ENCODE data around the gene HSPB8.

HSPB8 gene

GRCh38 chr12:119169150-119169549, 9.6 kb upstream of the HSPB8 start:
- no peaks in the 10 kb centered on the region for H3K27me3 ChIP-seq (ENCODE audit: control insufficient read depth in 2 of 2, insufficient read depth in 2 of 2, low read length in 2 of 2)
- H3K4me1 ChIP-seq (ENCODE audit: control insufficient read depth in 2 of 2, insufficient read depth in 2 of 2, low read length in 2 of 2): no peaks in the 10 kb centered on the region
- no peaks in the 10 kb centered on the region for H3K9me3 ChIP-seq (ENCODE audit: control insufficient read depth in 2 of 2, low read length in 2 of 2)
- H3K36me3 ChIP-seq (ENCODE audit: control insufficient read depth in 2 of 2, insufficient read depth in 2 of 2, low read length in 2 of 2): no peaks in the 10 kb centered on the region
- no peak overlapping the region for H3K27ac ChIP-seq (ENCODE audit: low read depth in 2 of 2, low read length in 2 of 2)
- H3K9ac ChIP-seq (ENCODE audit: low read depth in 1 of 2, low read length in 2 of 2): no peak overlapping the region
- H3K4me3 ChIP-seq (ENCODE audit: low read length in 2 of 2): no peak overlapping the region

- Histone ChIP-seq H3K36me3 (ENCODE audit: control insufficient read depth in 2 of 2, insufficient read depth in 2 of 2, low read length in 2 of 2) (no peaks in the 10 kb centered on the region), H3K4me3 (ENCODE audit: low read length in 2 of 2) (no peak overlapping the region), H3K9ac (ENCODE audit: low read depth in 1 of 2, low read length in 2 of 2) (no peak overlapping the region), H3K4me1 (ENCODE audit: control insufficient read depth in 2 of 2, insufficient read depth in 2 of 2, low read length in 2 of 2) (no peaks in the 10 kb centered on the region), H3K9me3 (ENCODE audit: control insufficient read depth in 2 of 2, low read length in 2 of 2) (no peaks in the 10 kb centered on the region), H3K27me3 (ENCODE audit: control insufficient read depth in 2 of 2, insufficient read depth in 2 of 2, low read length in 2 of 2) (no peaks in the 10 kb centered on the region), H3K27ac (ENCODE audit: low read depth in 2 of 2, low read length in 2 of 2) (no peak overlapping the region)
These were observed 7.4 kb upstream of the HSPB8 start for GRCh38 chr12:119171291-119171690.

- no peak overlapping the region for H3K4me3 ChIP-seq (ENCODE audit: low read length in 2 of 2)
- H3K9me3 ChIP-seq (ENCODE audit: control insufficient read depth in 2 of 2, low read length in 2 of 2): no peaks in the 10 kb centered on the region
- no peaks in the 10 kb centered on the region for H3K36me3 ChIP-seq (ENCODE audit: control insufficient read depth in 2 of 2, insufficient read depth in 2 of 2, low read length in 2 of 2)
- H3K27ac ChIP-seq (ENCODE audit: low read depth in 2 of 2, low read length in 2 of 2): no peak overlapping the region
- H3K27me3 ChIP-seq (ENCODE audit: control insufficient read depth in 2 of 2, insufficient read depth in 2 of 2, low read length in 2 of 2): no peaks in the 10 kb centered on the region
- H3K9ac ChIP-seq (ENCODE audit: low read depth in 1 of 2, low read length in 2 of 2): no peak overlapping the region
- no peaks in the 10 kb centered on the region for H3K4me1 ChIP-seq (ENCODE audit: control insufficient read depth in 2 of 2, insufficient read depth in 2 of 2, low read length in 2 of 2)
These were observed 6.9 kb upstream of the HSPB8 start for GRCh38 chr12:119171691-119172425.

- Histone ChIP-seq H3K9ac (ENCODE audit: low read depth in 1 of 2, low read length in 2 of 2) (no peak overlapping the region), H3K4me3 (ENCODE audit: low read length in 2 of 2) (no peak overlapping the region), H3K4me1 (ENCODE audit: control insufficient read depth in 2 of 2, insufficient read depth in 2 of 2, low read length in 2 of 2) (no peaks in the 10 kb centered on the region), H3K27me3 (ENCODE audit: control insufficient read depth in 2 of 2, insufficient read depth in 2 of 2, low read length in 2 of 2) (no peaks in the 10 kb centered on the region), H3K27ac (ENCODE audit: low read depth in 2 of 2, low read length in 2 of 2) (no peak overlapping the region), H3K36me3 (ENCODE audit: control insufficient read depth in 2 of 2, insufficient read depth in 2 of 2, low read length in 2 of 2) (no peaks in the 10 kb centered on the region), H3K9me3 (ENCODE audit: control insufficient read depth in 2 of 2, low read length in 2 of 2) (no peaks in the 10 kb centered on the region)
These were observed 3.6 kb upstream of the HSPB8 start for GRCh38 chr12:119175081-119175480.

GRCh38 chr12:119176267-119177055, 2.3 kb upstream of the HSPB8 start:
- no peaks in the 10 kb centered on the region for H3K4me1 ChIP-seq (ENCODE audit: control insufficient read depth in 2 of 2, insufficient read depth in 2 of 2, low read length in 2 of 2)
- H3K27ac ChIP-seq (ENCODE audit: low read depth in 2 of 2, low read length in 2 of 2): peak overlapping the region; percentile 8 to 32
- peak overlapping the region; percentile 25 to 39 for H3K4me3 ChIP-seq (ENCODE audit: low read length in 2 of 2)
- no peaks in the 10 kb centered on the region for H3K9me3 ChIP-seq (ENCODE audit: control insufficient read depth in 2 of 2, low read length in 2 of 2)
- H3K27me3 ChIP-seq (ENCODE audit: control insufficient read depth in 2 of 2, insufficient read depth in 2 of 2, low read length in 2 of 2): no peaks in the 10 kb centered on the region
- H3K9ac ChIP-seq (ENCODE audit: low read depth in 1 of 2, low read length in 2 of 2): peak overlapping the region; percentile 15 to 46
- no peaks in the 10 kb centered on the region for H3K36me3 ChIP-seq (ENCODE audit: control insufficient read depth in 2 of 2, insufficient read depth in 2 of 2, low read length in 2 of 2)

- H3K4me3 ChIP-seq (ENCODE audit: low read length in 2 of 2): no peak overlapping the region
- no peaks in the 10 kb centered on the region for H3K9me3 ChIP-seq (ENCODE audit: control insufficient read depth in 2 of 2, low read length in 2 of 2)
- no peaks in the 10 kb centered on the region for H3K4me1 ChIP-seq (ENCODE audit: control insufficient read depth in 2 of 2, insufficient read depth in 2 of 2, low read length in 2 of 2)
These were observed 1.7 kb upstream of the HSPB8 start for GRCh38 chr12:119177056-119177325.

GRCh38 chr12:119177724-119178380, 879 bp upstream of the HSPB8 start:
- no peak overlapping the region for H3K9ac ChIP-seq (ENCODE audit: low read depth in 1 of 2, low read length in 2 of 2)

More at GRCh38 chr12:119177056-119177325, 1.7 kb upstream of the HSPB8 start:
- Histone ChIP-seq H3K9ac (ENCODE audit: low read depth in 1 of 2, low read length in 2 of 2) (no peak overlapping the region), H3K36me3 (ENCODE audit: control insufficient read depth in 2 of 2, insufficient read depth in 2 of 2, low read length in 2 of 2) (no peaks in the 10 kb centered on the region), H3K27ac (ENCODE audit: low read depth in 2 of 2, low read length in 2 of 2) (peak overlapping the region in 1 of 2 donors; percentile 8), H3K27me3 (ENCODE audit: control insufficient read depth in 2 of 2, insufficient read depth in 2 of 2, low read length in 2 of 2) (no peaks in the 10 kb centered on the region)

GRCh38 chr12:119179335-119180021, 747 bp downstream of the HSPB8 start:
- Histone ChIP-seq H3K36me3 (ENCODE audit: control insufficient read depth in 2 of 2, insufficient read depth in 2 of 2, low read length in 2 of 2) (no peaks in the 10 kb centered on the region), H3K9me3 (ENCODE audit: control insufficient read depth in 2 of 2, low read length in 2 of 2) (no peaks in the 10 kb centered on the region), H3K4me3 (ENCODE audit: low read length in 2 of 2) (peak overlapping the region; percentile 42 to 63), H3K9ac (ENCODE audit: low read depth in 1 of 2, low read length in 2 of 2) (peak overlapping the region; percentile 15 to 54), H3K27me3 (ENCODE audit: control insufficient read depth in 2 of 2, insufficient read depth in 2 of 2, low read length in 2 of 2) (no peaks in the 10 kb centered on the region), H3K27ac (ENCODE audit: low read depth in 2 of 2, low read length in 2 of 2) (peak overlapping the region; percentile 49 to 77), H3K4me1 (ENCODE audit: control insufficient read depth in 2 of 2, insufficient read depth in 2 of 2, low read length in 2 of 2) (no peaks in the 10 kb centered on the region)

More at GRCh38 chr12:119177724-119178380, 879 bp upstream of the HSPB8 start:
- H3K27me3 ChIP-seq (ENCODE audit: control insufficient read depth in 2 of 2, insufficient read depth in 2 of 2, low read length in 2 of 2): no peaks in the 10 kb centered on the region
- no peaks in the 10 kb centered on the region for H3K36me3 ChIP-seq (ENCODE audit: control insufficient read depth in 2 of 2, insufficient read depth in 2 of 2, low read length in 2 of 2)
- no peaks in the 10 kb centered on the region for H3K4me1 ChIP-seq (ENCODE audit: control insufficient read depth in 2 of 2, insufficient read depth in 2 of 2, low read length in 2 of 2)
- peak overlapping the region in 1 of 2 donors; percentile 17 for H3K27ac ChIP-seq (ENCODE audit: low read depth in 2 of 2, low read length in 2 of 2)
- H3K9me3 ChIP-seq (ENCODE audit: control insufficient read depth in 2 of 2, low read length in 2 of 2): no peaks in the 10 kb centered on the region
- no peak overlapping the region for H3K4me3 ChIP-seq (ENCODE audit: low read length in 2 of 2)

- Histone ChIP-seq H3K9me3 (ENCODE audit: control insufficient read depth in 2 of 2, low read length in 2 of 2) (no peaks in the 10 kb centered on the region), H3K27ac (ENCODE audit: low read depth in 2 of 2, low read length in 2 of 2) (peak overlapping the region; percentile 49 to 77), H3K4me3 (ENCODE audit: low read length in 2 of 2) (peak overlapping the region; percentile 1 to 63), H3K36me3 (ENCODE audit: control insufficient read depth in 2 of 2, insufficient read depth in 2 of 2, low read length in 2 of 2) (no peaks in the 10 kb centered on the region), H3K4me1 (ENCODE audit: control insufficient read depth in 2 of 2, insufficient read depth in 2 of 2, low read length in 2 of 2) (no peaks in the 10 kb centered on the region), H3K9ac (ENCODE audit: low read depth in 1 of 2, low read length in 2 of 2) (peak overlapping the region; percentile 15 to 54), H3K27me3 (ENCODE audit: control insufficient read depth in 2 of 2, insufficient read depth in 2 of 2, low read length in 2 of 2) (no peaks in the 10 kb centered on the region)
These were observed 1.8 kb downstream of the HSPB8 start for GRCh38 chr12:119180380-119181040.
